Esophagus muscularis mucosa (tissue), 4 donors: ENCODE results near the gene FANCI. TPM values are rescaled to one million over a fixed set of nuclear protein-coding genes. Genes with fewer than 3 reads are reported as not detected.

ENCODE experiments used
- DNase-seq: peaks from one replicate; pipeline ENCODE4 v3.0.0-alpha.2; 2017; ENCODE audit errors: extremely low spot score
- H3K27ac ChIP-seq, 4 donors: fragments of 200-600 bp; sonication (generic); replicated peaks in 1 of 4; 1 replicate in 3 of 4; 2 replicates in 1 of 4; pipeline ENCODE4 v1.5.1; 2016 to 2019; ENCODE audit warnings: mild to moderate bottlenecking in 1 of 4
- H3K27me3 ChIP-seq, 4 donors: fragments of 200-600 bp; sonication (generic); one replicate each; pipeline versions ENCODE4 v1.5.1 to v1.6.0; 2016 to 2019
- H3K36me3 ChIP-seq, 4 donors: fragments of 200-600 bp; sonication (generic); one replicate each; pipeline ENCODE4 v1.5.1; 2016 to 2019
- H3K4me1 ChIP-seq, 4 donors: fragments of 200-600 bp; sonication (generic); one replicate each; pipeline ENCODE4 v1.5.1; 2016 to 2019
- H3K4me3 ChIP-seq, 4 donors: fragments of 200-600 bp; sonication (generic); 1 replicate in 2 of 4; 2 replicates in 2 of 4; pipeline ENCODE4 v1.5.1; 2016 to 2019; ENCODE audit warnings: mild to moderate bottlenecking in 4 of 4, moderate library complexity in 1 of 4
- H3K9me3 ChIP-seq, 4 donors: fragments of 200-600 bp; sonication (generic); 1 replicate in 3 of 4; 2 replicates in 1 of 4; pipeline ENCODE4 v1.5.1; 2016 to 2019
- EP300 ChIP-seq: sonication (generic); formaldehyde crosslinking; IDR thresholded peaks from one replicate; pipeline ENCODE4 v1.6.1; 2017; ENCODE audit warnings: antibody characterized with exemption
- POLR2A ChIP-seq: fragments of 450-650 bp; IDR thresholded peaks from one replicate; pipeline ENCODE4 v1.6.1; 2017; ENCODE audit warnings: antibody characterized with exemption, moderate library complexity, mild to moderate bottlenecking, low read depth
- POLR2AphosphoS5 ChIP-seq, 2 donors: sonication (generic); formaldehyde crosslinking; IDR thresholded peaks; one replicate each; pipeline ENCODE4 v1.6.1; 2017; ENCODE audit warnings: antibody characterized with exemption in 2 of 2
- WGBS: methylation state at CpG from one replicate; pipeline ENCODE4 v1.1.5; 2018; 5-methylcytosine and 5-hydroxymethylcytosine counted together
- intact Hi-C: fragments of 100-400 bp; cut with DNase I; formaldehyde crosslinking; loops from one replicate; pipeline ENCODE4 v1.15.1; 2023
- total RNA-seq, 4 donors: library from RNA; depleted of rRNA; stranded (reverse); fragments of >200 nt; gene quantifications; one replicate each; pipeline versions ENCODE4 v1.1.0 to v1.2.1, GENCODE V29; 2016
- TF ChIP-seq, protein P1 (sequence below), 3 experiments: fragments of 200-600 bp in 2 of 3; fragments of 450-650 bp in 1 of 3; sonication (generic) in 2 of 3; IDR thresholded peaks; one replicate each; pipeline ENCODE4 v1.5.1; 2017 to 2019; ENCODE audit warnings: antibody characterized with exemption in 3 of 3, mild to moderate bottlenecking in 2 of 3, moderate library complexity in 1 of 3

Gene FANCI
- total RNA-seq, 4 donors from 2014 or later, result 3.5 to 10.2 (median 4.0) TPM

DNA sequence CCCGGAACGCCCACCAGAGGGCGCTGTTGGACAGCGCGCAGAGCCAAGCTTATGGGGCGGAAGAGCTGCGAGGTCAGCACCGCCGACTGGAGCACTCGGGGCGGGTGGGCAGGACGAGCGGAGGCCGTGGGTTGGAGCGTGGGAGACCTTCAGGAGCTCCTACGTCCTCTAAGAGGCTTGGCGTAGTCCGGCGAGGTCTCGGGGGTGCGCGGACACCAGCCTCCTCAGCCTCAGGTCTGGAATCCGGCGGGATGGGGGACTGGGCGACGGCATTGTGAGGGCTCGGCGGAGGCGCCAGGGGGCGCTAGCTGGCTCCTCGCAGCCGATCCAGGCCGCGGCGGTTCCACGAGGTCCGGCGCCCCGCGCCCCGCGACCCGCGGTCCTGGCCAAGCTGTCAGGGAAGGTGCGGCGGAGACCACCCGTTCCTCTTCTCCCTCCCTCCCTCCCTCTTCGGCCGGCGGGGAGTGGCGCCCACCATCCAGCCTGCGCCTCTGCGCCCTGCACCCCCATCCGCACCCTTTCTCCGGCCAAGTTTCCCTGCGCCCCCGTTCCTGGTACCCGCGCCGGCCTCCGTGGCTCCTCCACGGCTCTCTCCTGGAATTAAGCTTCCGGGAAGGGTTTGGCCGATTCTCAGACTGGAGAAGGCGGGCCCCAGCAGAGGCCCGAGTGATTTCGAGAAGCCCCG lies 115.1 kb downstream of the FANCI start:
- Histone ChIP-seq H3K36me3 (no peaks in the 10 kb centered on the region), H3K27me3 (peaks cover 0 to 100% (median 62%) of the 10 kb centered on the region in 4 donors), H3K4me3 (peak overlapping the region; percentile 51 to 66 (median 55)), H3K27ac (no peak overlapping the region), H3K9me3 (no peaks in the 10 kb centered on the region), H3K4me1 (peaks cover 13 to 38% (median 29%) of the 10 kb centered on the region in 4 donors)
- no peak for DNase-seq
- TF ChIP-seq POLR2AphosphoS5 (IDR thresholded peaks at IDR 0.05) (peak in 1 of 2 donors; percentile 34), EP300 (no peak), POLR2A (no peak)
- TF ChIP-seq, protein P1, sequence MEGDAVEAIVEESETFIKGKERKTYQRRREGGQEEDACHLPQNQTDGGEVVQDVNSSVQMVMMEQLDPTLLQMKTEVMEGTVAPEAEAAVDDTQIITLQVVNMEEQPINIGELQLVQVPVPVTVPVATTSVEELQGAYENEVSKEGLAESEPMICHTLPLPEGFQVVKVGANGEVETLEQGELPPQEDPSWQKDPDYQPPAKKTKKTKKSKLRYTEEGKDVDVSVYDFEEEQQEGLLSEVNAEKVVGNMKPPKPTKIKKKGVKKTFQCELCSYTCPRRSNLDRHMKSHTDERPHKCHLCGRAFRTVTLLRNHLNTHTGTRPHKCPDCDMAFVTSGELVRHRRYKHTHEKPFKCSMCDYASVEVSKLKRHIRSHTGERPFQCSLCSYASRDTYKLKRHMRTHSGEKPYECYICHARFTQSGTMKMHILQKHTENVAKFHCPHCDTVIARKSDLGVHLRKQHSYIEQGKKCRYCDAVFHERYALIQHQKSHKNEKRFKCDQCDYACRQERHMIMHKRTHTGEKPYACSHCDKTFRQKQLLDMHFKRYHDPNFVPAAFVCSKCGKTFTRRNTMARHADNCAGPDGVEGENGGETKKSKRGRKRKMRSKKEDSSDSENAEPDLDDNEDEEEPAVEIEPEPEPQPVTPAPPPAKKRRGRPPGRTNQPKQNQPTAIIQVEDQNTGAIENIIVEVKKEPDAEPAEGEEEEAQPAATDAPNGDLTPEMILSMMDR (IDR thresholded peaks at IDR 0.05), result peak; percentile 92 to 99 (median 96)
- intact Hi-C loops, result loop anchor here (1.0 kb wide), 1 partner anchor 71 kb away; no protein-coding TSS in a partner anchor
- 1% methylated on average over 15 of the region's 68 CpGs for WGBS

DNA sequence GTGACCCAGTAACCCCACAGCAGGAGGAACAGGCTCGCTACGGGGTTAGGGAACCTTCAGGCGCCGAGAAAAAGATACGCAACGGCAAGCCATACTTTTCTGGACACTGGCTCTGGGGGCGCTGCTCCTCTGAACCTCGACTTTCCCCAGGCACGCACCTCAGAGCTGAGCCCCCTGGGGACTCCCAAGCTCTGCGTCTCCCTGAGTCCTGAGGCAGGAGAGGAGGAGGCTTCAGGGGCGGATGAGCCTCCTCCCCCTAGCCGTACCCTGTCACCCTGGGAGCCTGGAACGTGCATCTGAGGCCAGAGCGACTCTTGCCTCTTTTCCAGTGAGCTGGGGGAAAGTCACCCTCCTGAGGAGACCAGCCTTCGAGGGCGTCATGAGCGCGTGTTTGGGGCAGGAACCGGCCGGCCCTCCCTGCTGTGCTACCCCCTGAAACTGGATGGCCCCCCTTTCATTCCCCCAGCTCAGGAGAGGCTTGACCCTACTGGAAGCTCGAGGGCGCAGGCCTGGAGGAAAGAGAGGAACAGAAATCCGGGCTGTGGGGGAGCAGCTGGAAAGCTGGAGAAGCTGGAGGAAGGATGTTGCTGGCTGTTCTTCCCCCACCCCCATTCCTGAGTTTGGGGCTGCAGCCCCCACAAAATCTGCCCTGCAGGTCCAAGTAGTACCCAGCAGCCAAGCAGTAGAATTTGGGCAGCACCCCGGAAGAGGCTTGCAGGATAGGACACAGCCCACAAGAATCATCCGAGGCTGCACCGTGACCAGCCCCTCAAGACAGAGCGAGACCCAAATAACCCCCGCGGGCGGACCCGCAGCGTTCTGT lies 115.9 kb downstream of the FANCI start:
- no peak for TF ChIP-seq POLR2A
- TF ChIP-seq, protein P1 (IDR thresholded peaks at IDR 0.05), result no peak
- no peak for TF ChIP-seq EP300
- WGBS, result 16% methylated on average over 16 of the region's 32 CpGs
- H3K27ac ChIP-seq, result no peak overlapping the region
- peak overlapping the region in 3 of 4 donors; percentile 55 to 66 (median 55) for H3K4me3 ChIP-seq
- DNase-seq, result no peak
- no peaks in the 10 kb centered on the region for H3K36me3 ChIP-seq
- intact Hi-C loops, result no loop called here
- H3K9me3 ChIP-seq, result no peaks in the 10 kb centered on the region
- peaks cover 13 to 38% (median 29%) of the 10 kb centered on the region in 4 donors for H3K4me1 ChIP-seq
- peaks cover 0 to 100% (median 70%) of the 10 kb centered on the region in 4 donors for H3K27me3 ChIP-seq

DNA sequence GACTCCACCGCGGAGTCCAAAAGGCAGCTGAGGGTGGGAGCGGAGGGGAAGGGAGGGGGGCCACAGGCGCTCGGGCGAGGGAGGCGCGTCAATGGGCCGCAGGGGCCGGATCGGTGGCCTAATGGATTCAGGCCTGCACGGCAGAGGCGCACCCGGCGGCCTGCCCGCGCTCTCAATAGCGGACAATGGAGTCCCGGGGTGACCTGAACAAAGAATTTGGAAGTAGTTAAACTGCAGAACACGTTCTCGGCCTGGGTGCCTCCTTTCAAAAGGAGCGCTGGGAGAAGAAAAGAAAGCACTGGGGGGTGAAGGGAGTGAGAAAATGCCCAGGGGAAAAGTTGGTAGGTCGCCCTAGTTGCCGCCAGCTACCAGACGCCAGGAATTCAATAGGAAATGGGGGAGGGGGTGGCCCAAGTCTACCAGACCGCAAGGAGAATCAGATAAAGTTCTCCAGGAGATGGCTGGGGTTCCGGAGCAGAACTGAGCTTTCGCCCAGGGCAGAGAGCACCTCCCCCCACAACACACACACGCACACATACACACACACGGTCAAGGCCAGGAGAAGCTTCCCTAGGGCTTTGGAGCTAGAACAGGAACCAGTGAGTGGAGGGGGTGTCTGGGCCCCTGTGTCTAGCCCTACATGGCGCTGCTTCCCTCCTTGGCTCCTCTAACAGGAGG lies 116.7 kb downstream of the FANCI start:
- intact Hi-C loops, result no loop called here
- WGBS, result 3% methylated on average over 28 of the region's 31 CpGs
- Histone ChIP-seq H3K4me1 (peaks cover 13 to 38% (median 29%) of the 10 kb centered on the region in 4 donors), H3K27ac (no peak overlapping the region), H3K27me3 (peaks cover 0 to 100% (median 77%) of the 10 kb centered on the region in 4 donors), H3K36me3 (no peaks in the 10 kb centered on the region), H3K4me3 (no peak overlapping the region), H3K9me3 (no peaks in the 10 kb centered on the region)
- TF ChIP-seq EP300 (no peak), POLR2A (no peak), POLR2AphosphoS5 (IDR thresholded peaks at IDR 0.05) (no peak)
- TF ChIP-seq, protein P1 (IDR thresholded peaks at IDR 0.05), result no peak
- DNase-seq, result no peak

DNA sequence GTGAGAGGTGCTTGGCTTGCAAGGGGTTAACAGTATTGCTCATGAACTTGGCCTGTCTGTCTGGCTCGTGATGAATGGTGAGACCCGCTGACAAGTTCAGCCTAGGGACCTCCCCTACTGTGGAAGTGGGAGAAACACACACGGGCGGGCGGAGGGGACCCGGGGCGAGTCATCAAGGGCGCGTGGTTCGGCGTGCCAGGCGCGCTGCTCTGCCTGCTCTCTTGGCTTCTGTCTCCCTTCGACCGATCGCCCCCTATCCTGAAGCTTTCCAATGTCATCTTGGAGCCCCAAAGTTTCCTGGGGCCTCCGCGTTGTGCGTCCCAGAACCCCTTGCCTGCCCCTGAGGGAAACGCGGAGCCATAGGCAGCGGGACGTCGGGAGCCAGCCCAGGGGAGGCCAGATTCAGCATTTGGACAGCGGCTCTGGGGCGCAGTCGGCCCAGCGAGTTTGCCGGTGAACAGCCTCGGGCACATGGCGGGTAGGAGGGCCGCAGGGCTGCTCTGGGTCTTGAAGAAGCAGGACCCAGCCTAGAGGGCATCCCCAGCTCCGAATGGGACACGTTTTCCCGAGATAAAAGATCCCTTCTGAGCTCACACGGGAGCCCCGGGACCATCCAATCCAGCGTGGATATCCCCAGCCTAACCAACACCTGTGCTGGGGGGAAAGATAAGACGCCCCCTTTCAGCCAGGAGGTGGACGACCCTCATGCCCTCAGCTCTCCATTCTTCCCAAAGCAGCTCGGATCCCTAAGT lies 117.8 kb downstream of the FANCI start:
- no peak for DNase-seq
- no peak overlapping the region for H3K27ac ChIP-seq

More for the DNA sequence above, 117.8 kb downstream of the FANCI start:
- WGBS, result 11% methylated on average over 33 of the region's 41 CpGs
- Histone ChIP-seq H3K4me3 (peak overlapping the region in 2 of 4 donors; percentile 12 to 24), H3K36me3 (no peaks in the 10 kb centered on the region), H3K9me3 (no peaks in the 10 kb centered on the region), H3K27me3 (peaks cover 0 to 100% (median 89%) of the 10 kb centered on the region in 4 donors), H3K4me1 (peaks cover 13 to 38% (median 30%) of the 10 kb centered on the region in 4 donors)
- TF ChIP-seq POLR2A, result no peak
- TF ChIP-seq, protein P1 (IDR thresholded peaks at IDR 0.05), result no peak
- intact Hi-C loops, result no loop called here
